ENCODE results near the gene DCAF15. TPM values are rescaled to one million over a fixed set of nuclear protein-coding genes. Genes with fewer than 3 reads are reported as not detected.

The DCAF15 gene
- total and polyA plus RNA-seq, 2 experiments from 2014 or later = 39.5 to 81.3 TPM

DNA sequence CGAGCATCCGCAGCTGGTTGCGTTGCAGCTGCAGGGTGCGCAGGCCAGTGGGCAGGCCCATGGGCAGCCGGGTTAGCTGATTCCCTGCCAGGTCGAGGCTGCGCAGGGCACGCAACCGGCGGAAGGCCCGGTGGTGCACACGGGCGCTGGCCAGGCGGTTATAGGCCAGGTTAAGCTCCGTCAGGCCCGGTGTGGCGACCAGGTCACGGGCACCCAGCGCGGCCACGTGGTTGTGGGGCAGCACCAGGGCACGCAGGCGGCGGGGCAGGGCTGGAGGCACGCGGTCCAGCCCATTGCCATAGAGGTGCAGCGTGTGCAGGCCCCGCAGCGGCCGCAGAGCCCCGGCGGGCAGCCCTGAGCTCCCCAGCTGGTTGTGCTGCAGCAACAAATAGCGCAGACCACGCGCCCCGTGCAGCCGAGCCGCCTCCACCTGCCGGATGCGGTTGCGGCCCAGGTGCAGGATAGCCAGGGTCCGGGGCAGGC is 19.4 kb upstream of the DCAF15 start (continued):
- TF ChIP-seq ZNF462 (CRISPR knock-in tag; IDR thresholded peaks at IDR 0.05) (no peak), CREB1 (CRISPR knock-in tag; IDR thresholded peaks at IDR 0.05; ENCODE audit: low read depth) (no peak), ZNF114 (CRISPR knock-in tag; IDR thresholded peaks at IDR 0.05) (no peak), ETS1 (IDR thresholded peaks at IDR 0.05) (no peak), EZH2phosphoT487 (IDR thresholded peaks at IDR 0.05; ENCODE audit: unreplicated experiment) (no peak), EZH2 (IDR thresholded peaks at IDR 0.05; ENCODE audit: low read depth, unreplicated experiment) (no peak), NANOG (IDR thresholded peaks at IDR 0.05; ENCODE audit: borderline replicate concordance) (no peak), ZNF331 (CRISPR knock-in tag; IDR thresholded peaks at IDR 0.05; ENCODE audit: low read depth) (no peak), JUNB (IDR thresholded peaks at IDR 0.05; ENCODE audit: unreplicated experiment) (no peak)

GRCh38 chr19:13934785-13935109 is 17.6 kb upstream of the DCAF15 start:
- no peak overlapping the region for H3K27ac Mint-ChIP-seq
- no peak overlapping the region for H3K4me3 Mint-ChIP-seq
- H3K9me3 Mint-ChIP-seq = no peaks in the 10 kb centered on the region; the same call in 2 of the 3 replicates
- no peak for TF ChIP-seq ETS1 (IDR thresholded peaks at IDR 0.05)
- TF ChIP-seq REST (IDR thresholded peaks at IDR 0.05; ENCODE audit: unreplicated experiment) = no peak
- TF ChIP-seq CREB1 (CRISPR knock-in tag; IDR thresholded peaks at IDR 0.05; ENCODE audit: low read depth) = no peak
- TF ChIP-seq, protein P1, sequence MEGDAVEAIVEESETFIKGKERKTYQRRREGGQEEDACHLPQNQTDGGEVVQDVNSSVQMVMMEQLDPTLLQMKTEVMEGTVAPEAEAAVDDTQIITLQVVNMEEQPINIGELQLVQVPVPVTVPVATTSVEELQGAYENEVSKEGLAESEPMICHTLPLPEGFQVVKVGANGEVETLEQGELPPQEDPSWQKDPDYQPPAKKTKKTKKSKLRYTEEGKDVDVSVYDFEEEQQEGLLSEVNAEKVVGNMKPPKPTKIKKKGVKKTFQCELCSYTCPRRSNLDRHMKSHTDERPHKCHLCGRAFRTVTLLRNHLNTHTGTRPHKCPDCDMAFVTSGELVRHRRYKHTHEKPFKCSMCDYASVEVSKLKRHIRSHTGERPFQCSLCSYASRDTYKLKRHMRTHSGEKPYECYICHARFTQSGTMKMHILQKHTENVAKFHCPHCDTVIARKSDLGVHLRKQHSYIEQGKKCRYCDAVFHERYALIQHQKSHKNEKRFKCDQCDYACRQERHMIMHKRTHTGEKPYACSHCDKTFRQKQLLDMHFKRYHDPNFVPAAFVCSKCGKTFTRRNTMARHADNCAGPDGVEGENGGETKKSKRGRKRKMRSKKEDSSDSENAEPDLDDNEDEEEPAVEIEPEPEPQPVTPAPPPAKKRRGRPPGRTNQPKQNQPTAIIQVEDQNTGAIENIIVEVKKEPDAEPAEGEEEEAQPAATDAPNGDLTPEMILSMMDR (conservative IDR thresholded peaks at IDR 0.05; ENCODE audit: low read depth in 2 of 2) = no peak
- no peak for TF ChIP-seq ZNF331 (CRISPR knock-in tag; IDR thresholded peaks at IDR 0.05; ENCODE audit: low read depth)
- no peak for TF ChIP-seq NANOG (IDR thresholded peaks at IDR 0.05; ENCODE audit: borderline replicate concordance)
- TF ChIP-seq ZNF114 (CRISPR knock-in tag; IDR thresholded peaks at IDR 0.05) = no peak

More at GRCh38 chr19:13934785-13935109, 17.6 kb upstream of the DCAF15 start:
- Histone ChIP-seq H3F3A (replicated peaks; ENCODE audit: low read depth) (peaks cover 15% of the 10 kb centered on the region), H3K79me2 (replicated peaks; ENCODE audit: insufficient read depth) (no peaks in the 10 kb centered on the region), H2AFZ (no peak overlapping the region), H3K27me3 (ENCODE audit: insufficient read depth) (no peaks in the 10 kb centered on the region), H3K4me3 (no peak overlapping the region), H3K4me1 (ENCODE audit: insufficient read depth) (peaks cover 14% of the 10 kb centered on the region; the same call in 1 of the 2 replicates), H4K20me1 (replicated peaks; ENCODE audit: insufficient read depth) (no peaks in the 10 kb centered on the region), H3K4me2 (no peak overlapping the region), H3K36me3 (ENCODE audit: insufficient read depth) (no peaks in the 10 kb centered on the region), H3K9me2 (ENCODE audit: insufficient read depth) (no peaks in the 10 kb centered on the region), H3K27ac (ENCODE audit: low read depth) (no peak overlapping the region)
- Mint-ChIP-seq H3K27me3 (ENCODE audit: insufficient read depth, low read depth, poor library complexity) (peaks cover 9% of the 10 kb centered on the region), H3K4me1 (peaks cover 31% of the 10 kb centered on the region), H3K36me3 (ENCODE audit: low read depth) (no peaks in the 10 kb centered on the region; the same call in 2 of the 3 replicates)
- DNase-seq (ENCODE audit: low spot score) (no peak), ATAC-seq (no peak)

Measured in GM23338 (cell line).